Fibroblast of villous mesenchyme (primary cell): ENCODE results near the gene MED15. TPM values are rescaled to one million over a fixed set of nuclear protein-coding genes. Genes with fewer than 3 reads are reported as not detected.
"Not testable (repeated sequence)": the region's sequence is repeated elsewhere in the genome, so short reads cannot be mapped to it uniquely, and the experiment has no call there.

Experiments
- DNase-seq: peaks from one replicate; pipeline ENCODE4 v3.0.0-alpha.2; 2010; ENCODE audit warnings: low read depth
- H3K4me3 ChIP-seq: 2 replicates; pipeline ENCODE4 v1.5.1; 2011; ENCODE audit warnings: low read depth, mild to moderate bottlenecking, low read length
- CTCF ChIP-seq: IDR thresholded peaks from 2 replicates; pipeline ENCODE4 v1.5.1; 2012; ENCODE audit warnings: low read depth, mild to moderate bottlenecking, low read length; ENCODE audit not compliant: insufficient read depth
- total RNA-seq: library from RNA; depleted of rRNA; stranded (reverse); fragments of >200 nt; gene quantifications from 2 replicates; pipeline ENCODE4 v1.2.3, GENCODE V29; 2012

Gene MED15
- total RNA-seq, 1 donor, result 51.0 TPM

GRCh38 chr22:20591295-20591645 is 83.9 kb downstream of the MED15 start:
- DNase-seq, result no peak
- TF ChIP-seq CTCF, result no peak
- no peak overlapping the region for H3K4me3 ChIP-seq

GRCh38 chr22:20591660-20592310 is 84.4 kb downstream of the MED15 start:
- peak; percentile 38 for DNase-seq
- no peak for TF ChIP-seq CTCF
- no peak overlapping the region for H3K4me3 ChIP-seq

GRCh38 chr22:20594038-20594437 is 86.6 kb downstream of the MED15 start:
- not testable (repeated sequence) for H3K4me3 ChIP-seq, DNase-seq

- not testable (repeated sequence) for DNase-seq, H3K4me3 ChIP-seq
Observed at GRCh38 chr22:20594486-20594885, 87.1 kb downstream of the MED15 start.

- H3K4me3 ChIP-seq, result no peak overlapping the region
- TF ChIP-seq CTCF, result no peak
- no peak for DNase-seq
Observed at GRCh38 chr22:20595461-20595860, 88.1 kb downstream of the MED15 start.

- no peak for TF ChIP-seq CTCF
- DNase-seq, result peak; percentile 12
- no peak overlapping the region for H3K4me3 ChIP-seq
Observed at GRCh38 chr22:20599117-20599516, 91.7 kb downstream of the MED15 start.

- H3K4me3 ChIP-seq, result no peak overlapping the region
- no peak for DNase-seq
- no peak for TF ChIP-seq CTCF
Observed at GRCh38 chr22:20600137-20600673, 92.8 kb downstream of the MED15 start.

GRCh38 chr22:20601308-20601707 is 93.9 kb downstream of the MED15 start:
- H3K4me3 ChIP-seq, result no peak overlapping the region
- TF ChIP-seq CTCF, result no peak
- DNase-seq, result no peak
